ENCODE results near the gene FGF14.

The FGF14 gene

GRCh38 chr13:101785858-101786257, 616.0 kb downstream of the FGF14 start:
- Histone ChIP-seq H3K27me3 (ENCODE audit: insufficient read depth, low read length) (no peaks in the 10 kb centered on the region), H3K14ac (ENCODE audit: low read length) (no peak overlapping the region), H3K4me1 (ENCODE audit: control insufficient read depth in 1 of 2, insufficient read depth in 2 of 2, low read length in 2 of 2) (no peaks in the 10 kb centered on the region), H3K4me3 (ENCODE audit: low read depth, low read length) (no peak overlapping the region), H2BK5ac (ENCODE audit: low read depth, low read length, poor library complexity) (no peak overlapping the region), H3K36me3 (ENCODE audit: control insufficient read depth in 1 of 2, insufficient read depth in 2 of 2, low read length in 2 of 2) (no peaks in the 10 kb centered on the region), H4K91ac (ENCODE audit: low read depth, low read length) (no peak overlapping the region), H2AK5ac (ENCODE audit: low read length) (no peak overlapping the region), H3K18ac (ENCODE audit: low read length) (no peak overlapping the region), H3K9me3 (ENCODE audit: insufficient read depth, low read depth, low read length) (no peaks in the 10 kb centered on the region), H2BK12ac (ENCODE audit: low read length) (no peak overlapping the region), H3K79me2 (ENCODE audit: control insufficient read depth, insufficient read depth, low read length, poor library complexity) (no peaks in the 10 kb centered on the region), H3K27ac (ENCODE audit: low read depth, low read length) (no peak overlapping the region), H3K4ac (ENCODE audit: low read depth, low read length) (no peak overlapping the region), H2AFZ (ENCODE audit: insufficient read depth, low read length, poor library complexity) (no peak overlapping the region), H3K23ac (ENCODE audit: low read length) (no peak overlapping the region), H4K8ac (ENCODE audit: low read depth, low read length) (no peak overlapping the region), H3K79me1 (ENCODE audit: low read length) (no peaks in the 10 kb centered on the region), H2BK120ac (ENCODE audit: insufficient read depth, low read length, poor library complexity) (no peak overlapping the region), H4K12ac (ENCODE audit: low read depth, low read length) (no peak overlapping the region), H3K4me2 (ENCODE audit: low read length) (no peak overlapping the region), H3K9ac (ENCODE audit: low read length) (no peak overlapping the region)
- no CpG with 5 or more reads among the region's 1 CpG for WGBS (ENCODE audit: extremely low coverage, insufficient coverage, insufficient read length)
- no peak for DNase-seq

- Histone ChIP-seq H3K4me1 (ENCODE audit: control insufficient read depth in 1 of 2, insufficient read depth in 2 of 2, low read length in 2 of 2) (no peaks in the 10 kb centered on the region), H3K27me3 (ENCODE audit: insufficient read depth, low read length) (no peaks in the 10 kb centered on the region), H2AFZ (ENCODE audit: insufficient read depth, low read length, poor library complexity) (no peak overlapping the region), H3K9me3 (ENCODE audit: insufficient read depth, low read depth, low read length) (no peaks in the 10 kb centered on the region), H3K4me3 (ENCODE audit: low read depth, low read length) (no peak overlapping the region), H4K12ac (ENCODE audit: low read depth, low read length) (no peak overlapping the region), H3K4ac (ENCODE audit: low read depth, low read length) (no peak overlapping the region), H3K27ac (ENCODE audit: low read depth, low read length) (no peak overlapping the region), H3K23ac (ENCODE audit: low read length) (no peak overlapping the region), H4K91ac (ENCODE audit: low read depth, low read length) (no peak overlapping the region), H3K18ac (ENCODE audit: low read length) (no peak overlapping the region), H3K79me1 (ENCODE audit: low read length) (no peaks in the 10 kb centered on the region), H3K14ac (ENCODE audit: low read length) (no peak overlapping the region), H2BK120ac (ENCODE audit: insufficient read depth, low read length, poor library complexity) (no peak overlapping the region), H2BK12ac (ENCODE audit: low read length) (no peak overlapping the region), H3K9ac (ENCODE audit: low read length) (no peak overlapping the region), H3K36me3 (ENCODE audit: control insufficient read depth in 1 of 2, insufficient read depth in 2 of 2, low read length in 2 of 2) (no peaks in the 10 kb centered on the region), H2AK5ac (ENCODE audit: low read length) (no peak overlapping the region), H4K8ac (ENCODE audit: low read depth, low read length) (no peak overlapping the region), H3K4me2 (ENCODE audit: low read length) (no peak overlapping the region), H3K79me2 (ENCODE audit: control insufficient read depth, insufficient read depth, low read length, poor library complexity) (no peaks in the 10 kb centered on the region), H2BK5ac (ENCODE audit: low read depth, low read length, poor library complexity) (no peak overlapping the region)
- DNase-seq, result no peak
Observed at GRCh38 chr13:101784313-101784712, 617.5 kb downstream of the FGF14 start.

- no peak overlapping the region for H2BK5ac ChIP-seq (ENCODE audit: low read depth, low read length, poor library complexity)
- H2AK5ac ChIP-seq (ENCODE audit: low read length), result no peak overlapping the region
- H3K27ac ChIP-seq (ENCODE audit: low read depth, low read length), result no peak overlapping the region
- no peak overlapping the region for H4K91ac ChIP-seq (ENCODE audit: low read depth, low read length)
- H3K27me3 ChIP-seq (ENCODE audit: insufficient read depth, low read length), result no peaks in the 10 kb centered on the region
- H3K18ac ChIP-seq (ENCODE audit: low read length), result no peak overlapping the region
- no peak overlapping the region for H3K4ac ChIP-seq (ENCODE audit: low read depth, low read length)
- DNase-seq, result no peak
- no peak overlapping the region for H4K8ac ChIP-seq (ENCODE audit: low read depth, low read length)
- no peak overlapping the region for H4K12ac ChIP-seq (ENCODE audit: low read depth, low read length)
- no peak overlapping the region for H2BK12ac ChIP-seq (ENCODE audit: low read length)
- H3K9ac ChIP-seq (ENCODE audit: low read length), result no peak overlapping the region
- no peaks in the 10 kb centered on the region for H3K79me1 ChIP-seq (ENCODE audit: low read length)
- H2AFZ ChIP-seq (ENCODE audit: insufficient read depth, low read length, poor library complexity), result no peak overlapping the region
- H3K36me3 ChIP-seq (ENCODE audit: control insufficient read depth in 1 of 2, insufficient read depth in 2 of 2, low read length in 2 of 2), result no peaks in the 10 kb centered on the region
- H3K4me3 ChIP-seq (ENCODE audit: low read depth, low read length), result no peak overlapping the region
- H3K14ac ChIP-seq (ENCODE audit: low read length), result no peak overlapping the region
- H3K4me1 ChIP-seq (ENCODE audit: control insufficient read depth in 1 of 2, insufficient read depth in 2 of 2, low read length in 2 of 2), result no peaks in the 10 kb centered on the region
- H3K9me3 ChIP-seq (ENCODE audit: insufficient read depth, low read depth, low read length), result no peaks in the 10 kb centered on the region
- H3K23ac ChIP-seq (ENCODE audit: low read length), result no peak overlapping the region
- no peak overlapping the region for H3K4me2 ChIP-seq (ENCODE audit: low read length)
- no peaks in the 10 kb centered on the region for H3K79me2 ChIP-seq (ENCODE audit: control insufficient read depth, insufficient read depth, low read length, poor library complexity)
- H2BK120ac ChIP-seq (ENCODE audit: insufficient read depth, low read length, poor library complexity), result no peak overlapping the region
Observed at GRCh38 chr13:101783554-101783953, 618.3 kb downstream of the FGF14 start.

GRCh38 chr13:101780211-101780610, 621.6 kb downstream of the FGF14 start:
- no peak for DNase-seq
- no peaks in the 10 kb centered on the region for H3K27me3 ChIP-seq (ENCODE audit: insufficient read depth, low read length)

GRCh38 chr13:101779147-101779546, 622.7 kb downstream of the FGF14 start:
- Histone ChIP-seq H3K79me2 (ENCODE audit: control insufficient read depth, insufficient read depth, low read length, poor library complexity) (no peaks in the 10 kb centered on the region), H2AFZ (ENCODE audit: insufficient read depth, low read length, poor library complexity) (no peak overlapping the region), H4K12ac (ENCODE audit: low read depth, low read length) (no peak overlapping the region), H3K4ac (ENCODE audit: low read depth, low read length) (no peak overlapping the region), H3K9me3 (ENCODE audit: insufficient read depth, low read depth, low read length) (no peaks in the 10 kb centered on the region), H3K79me1 (ENCODE audit: low read length) (no peaks in the 10 kb centered on the region), H3K23ac (ENCODE audit: low read length) (no peak overlapping the region), H3K9ac (ENCODE audit: low read length) (no peak overlapping the region), H3K18ac (ENCODE audit: low read length) (no peak overlapping the region), H3K27ac (ENCODE audit: low read depth, low read length) (no peak overlapping the region), H3K4me2 (ENCODE audit: low read length) (no peak overlapping the region), H3K4me1 (ENCODE audit: control insufficient read depth in 1 of 2, insufficient read depth in 2 of 2, low read length in 2 of 2) (no peaks in the 10 kb centered on the region), H2BK5ac (ENCODE audit: low read depth, low read length, poor library complexity) (no peak overlapping the region), H3K27me3 (ENCODE audit: insufficient read depth, low read length) (no peaks in the 10 kb centered on the region), H4K91ac (ENCODE audit: low read depth, low read length) (no peak overlapping the region), H3K36me3 (ENCODE audit: control insufficient read depth in 1 of 2, insufficient read depth in 2 of 2, low read length in 2 of 2) (no peaks in the 10 kb centered on the region), H2BK120ac (ENCODE audit: insufficient read depth, low read length, poor library complexity) (no peak overlapping the region), H2AK5ac (ENCODE audit: low read length) (no peak overlapping the region), H4K8ac (ENCODE audit: low read depth, low read length) (no peak overlapping the region), H2BK12ac (ENCODE audit: low read length) (no peak overlapping the region), H3K4me3 (ENCODE audit: low read depth, low read length) (no peak overlapping the region), H3K14ac (ENCODE audit: low read length) (no peak overlapping the region)
- WGBS (ENCODE audit: extremely low coverage, insufficient coverage, insufficient read length), result no CpG with 5 or more reads among the region's 4 CpGs
- DNase-seq, result no peak

More at GRCh38 chr13:101780211-101780610, 621.6 kb downstream of the FGF14 start:
- H2BK12ac ChIP-seq (ENCODE audit: low read length), result no peak overlapping the region
- no peak overlapping the region for H3K4me2 ChIP-seq (ENCODE audit: low read length)
- no peaks in the 10 kb centered on the region for H3K79me1 ChIP-seq (ENCODE audit: low read length)
- no peaks in the 10 kb centered on the region for H3K4me1 ChIP-seq (ENCODE audit: control insufficient read depth in 1 of 2, insufficient read depth in 2 of 2, low read length in 2 of 2)
- H4K12ac ChIP-seq (ENCODE audit: low read depth, low read length), result no peak overlapping the region
- no peaks in the 10 kb centered on the region for H3K9me3 ChIP-seq (ENCODE audit: insufficient read depth, low read depth, low read length)
- H3K9ac ChIP-seq (ENCODE audit: low read length), result no peak overlapping the region
- no peaks in the 10 kb centered on the region for H3K36me3 ChIP-seq (ENCODE audit: control insufficient read depth in 1 of 2, insufficient read depth in 2 of 2, low read length in 2 of 2)
- no peak overlapping the region for H3K4me3 ChIP-seq (ENCODE audit: low read depth, low read length)
- no peak overlapping the region for H2AK5ac ChIP-seq (ENCODE audit: low read length)
- H3K18ac ChIP-seq (ENCODE audit: low read length), result no peak overlapping the region
- no peak overlapping the region for H2BK5ac ChIP-seq (ENCODE audit: low read depth, low read length, poor library complexity)
- H3K14ac ChIP-seq (ENCODE audit: low read length), result no peak overlapping the region
- H2BK120ac ChIP-seq (ENCODE audit: insufficient read depth, low read length, poor library complexity), result no peak overlapping the region
- H3K79me2 ChIP-seq (ENCODE audit: control insufficient read depth, insufficient read depth, low read length, poor library complexity), result no peaks in the 10 kb centered on the region
- no peak overlapping the region for H3K4ac ChIP-seq (ENCODE audit: low read depth, low read length)
- no peak overlapping the region for H4K91ac ChIP-seq (ENCODE audit: low read depth, low read length)
- no peak overlapping the region for H3K23ac ChIP-seq (ENCODE audit: low read length)
- H3K27ac ChIP-seq (ENCODE audit: low read depth, low read length), result no peak overlapping the region
- no peak overlapping the region for H4K8ac ChIP-seq (ENCODE audit: low read depth, low read length)
- no peak overlapping the region for H2AFZ ChIP-seq (ENCODE audit: insufficient read depth, low read length, poor library complexity)
